Keratinocyte (primary cell): ENCODE measurements around the gene ASTN1. TPM values are rescaled to one million over a fixed set of nuclear protein-coding genes. Genes with fewer than 3 reads are reported as not detected.

Experiments used
- DNase-seq: peaks from one replicate; pipeline ENCODE4 v3.0.0-alpha.2; 2011; ENCODE audit warnings: low read depth, missing footprints, low spot score
- FAIRE-seq: peaks from 2 replicates; lab custom pipeline; 2011; peaks lifted over from hg19 to GRCh38; lab: Jason Lieb, UNC
- H2AFZ ChIP-seq: 2 replicates; pipeline ENCODE4 v1.6.0; 2012; ENCODE audit warnings: low read length, control low read depth, inconsistent platforms; ENCODE audit not compliant: control insufficient read depth
- H3K27ac ChIP-seq: 2 replicates; pipeline ENCODE4 v1.5.1; 2011; ENCODE audit warnings: low read length; ENCODE audit not compliant: control insufficient read depth, insufficient read depth
- H3K27me3 ChIP-seq: 3 replicates; pipeline ENCODE4 v1.6.0; 2011; ENCODE audit warnings: low read length; ENCODE audit not compliant: control insufficient read depth, insufficient read depth; ENCODE audit errors: extremely low read depth
- H3K36me3 ChIP-seq, 2 experiments: 2 replicates in 1 of 2; 3 replicates in 1 of 2; pipeline ENCODE4 v1.5.1; 2011; ENCODE audit warnings: low read length in 2 of 2, mild to moderate bottlenecking in 1 of 2; ENCODE audit not compliant: control insufficient read depth in 2 of 2, insufficient read depth in 2 of 2; ENCODE audit errors: extremely low read depth in 1 of 2
- H3K4me1 ChIP-seq: 3 replicates; pipeline ENCODE4 v1.5.1; 2011; ENCODE audit warnings: low read length; ENCODE audit not compliant: control insufficient read depth, insufficient read depth; ENCODE audit errors: extremely low read depth
- H3K4me2 ChIP-seq: 3 replicates; pipeline ENCODE4 v1.6.0; 2011; ENCODE audit warnings: low read depth, low read length; ENCODE audit not compliant: control insufficient read depth, insufficient read depth; ENCODE audit errors: extremely low read depth
- H3K4me3 ChIP-seq, 3 experiments: fragments of 200-600 bp in 1 of 3; sonication (generic) in 1 of 3; 2 replicates in 2 of 3; 3 replicates in 1 of 3; pipeline ENCODE4 v1.5.1; 2011 to 2016; ENCODE audit warnings: low read length in 3 of 3, mild to moderate bottlenecking in 3 of 3, control low read depth in 2 of 3, inconsistent platforms in 1 of 3, low read depth in 1 of 3, mixed read lengths in 1 of 3, mixed run types in 1 of 3, moderate library complexity in 1 of 3; ENCODE audit not compliant: control insufficient read depth in 2 of 3, insufficient read depth in 2 of 3; ENCODE audit errors: extremely low read depth in 1 of 3
- H3K79me2 ChIP-seq: 2 replicates; pipeline ENCODE4 v1.6.0; 2012; ENCODE audit warnings: low read length; ENCODE audit not compliant: control insufficient read depth, insufficient read depth
- H3K9ac ChIP-seq: 3 replicates; pipeline ENCODE4 v1.6.0; 2011; ENCODE audit warnings: low read length; ENCODE audit not compliant: control insufficient read depth, insufficient read depth; ENCODE audit errors: extremely low read depth
- H3K9me1 ChIP-seq: 3 replicates; pipeline ENCODE4 v1.6.0; 2011; ENCODE audit warnings: low read length; ENCODE audit not compliant: control insufficient read depth, insufficient read depth; ENCODE audit errors: extremely low read depth
- H3K9me3 ChIP-seq: 2 replicates; pipeline ENCODE4 v1.5.1; 2012; ENCODE audit warnings: low read depth, low read length; ENCODE audit not compliant: control insufficient read depth
- H4K20me1 ChIP-seq: 3 replicates; pipeline ENCODE4 v1.6.0; 2011; ENCODE audit warnings: low read length; ENCODE audit not compliant: control insufficient read depth, insufficient read depth; ENCODE audit errors: extremely low read depth
- CTCF ChIP-seq, 3 experiments: IDR thresholded peaks in 1 of 3; conservative IDR thresholded peaks in 1 of 3; optimal IDR thresholded peaks in 1 of 3; 2 replicates in 2 of 3; 3 replicates in 1 of 3; pipeline versions ENCODE3 to v1.5.1; 2011; ENCODE audit warnings: low read length in 3 of 3, mild to moderate bottlenecking in 3 of 3, moderate library complexity in 2 of 3, control low read depth in 1 of 3, inconsistent platforms in 1 of 3; ENCODE audit not compliant: insufficient read depth in 2 of 3; ENCODE audit errors: extremely low read depth in 1 of 3
- EZH2 ChIP-seq: IDR thresholded peaks from one replicate; pipeline ENCODE4 v1.6.1; 2012; ENCODE audit warnings: inconsistent platforms, mild to moderate bottlenecking, low read length, moderate library complexity
- dilution Hi-C: fragments of 300-500 bp; cut with MboI; formaldehyde crosslinking; loops from one replicate; pipeline ENCODE4 v1.7.0; 2020; ENCODE audit warnings: low sequenced_read_pairs; ENCODE audit not compliant: extremely low pct_ligation_motif_present
- polyA plus RNA-seq, 5 experiments: library from polyadenylated mRNA; depleted of rRNA in 3 of 5; stranded (reverse) in 3 of 5; stranded (forward) in 1 of 5; unstranded in 1 of 5; fragments of >200 nt; gene quantifications; 1 replicate in 1 of 5; 2 replicates in 3 of 5; 3 replicates in 1 of 5; pipeline versions ENCODE4 v1.2.1 to v1.2.3, GENCODE V29; 2011 to 2012; ENCODE audit warnings: missing spikeins in 2 of 5, low read depth in 1 of 5, low replicate concordance in 1 of 5

ASTN1 gene
- polyA plus RNA-seq, 1 donor (not counting 4 experiments of a cell fraction or from before 2014, with no cell fraction given), result 0.08 TPM

GRCh38 chr1:176847052-176847451 lies 317.5 kb downstream of the ASTN1 start:
- no peaks in the 10 kb centered on the region for H3K79me2 ChIP-seq
- FAIRE-seq, result no peak
- H3K9me1 ChIP-seq, result no peaks in the 10 kb centered on the region
- no peak overlapping the region for H3K4me3 ChIP-seq
- no peak overlapping the region for H3K4me2 ChIP-seq
- H3K4me1 ChIP-seq, result no peaks in the 10 kb centered on the region
- H4K20me1 ChIP-seq, result no peaks in the 10 kb centered on the region
- no peaks in the 10 kb centered on the region for H3K9me3 ChIP-seq
- H3K36me3 ChIP-seq, result no peaks in the 10 kb centered on the region
- peaks cover 8% of the 10 kb centered on the region for H3K27me3 ChIP-seq
- no peak for DNase-seq
- TF ChIP-seq CTCF (optimal IDR thresholded peaks at IDR 0.05 in 1 of 3, IDR thresholded peaks at IDR 0.05 in 1 of 3, conservative IDR thresholded peaks at IDR 0.05 in 1 of 3; ENCODE audit: extremely low read depth in 1 of 3, insufficient read depth in 2 of 3, low read length in 3 of 3) (no peak), EZH2 (no peak)
- H3K9ac ChIP-seq, result no peak overlapping the region
- no peak overlapping the region for H3K27ac ChIP-seq
- no peak overlapping the region for H2AFZ ChIP-seq
- dilution Hi-C loops, result no loop called here

GRCh38 chr1:176843352-176844297 lies 320.9 kb downstream of the ASTN1 start:
- no peaks in the 10 kb centered on the region for H3K9me1 ChIP-seq
- dilution Hi-C loops, result no loop called here
- no peak for FAIRE-seq

More at GRCh38 chr1:176843352-176844297, 320.9 kb downstream of the ASTN1 start:
- H3K9me3 ChIP-seq, result no peaks in the 10 kb centered on the region
- H3K27ac ChIP-seq, result no peak overlapping the region
- H3K4me1 ChIP-seq, result no peaks in the 10 kb centered on the region
- no peak overlapping the region for H3K4me2 ChIP-seq
- TF ChIP-seq CTCF (optimal IDR thresholded peaks at IDR 0.05 in 1 of 3, IDR thresholded peaks at IDR 0.05 in 1 of 3, conservative IDR thresholded peaks at IDR 0.05 in 1 of 3; ENCODE audit: extremely low read depth in 1 of 3, insufficient read depth in 2 of 3, low read length in 3 of 3) (peak; percentile 31 to 50 (median 43)), EZH2 (no peak)
- peaks cover 9% of the 10 kb centered on the region for H3K27me3 ChIP-seq
- no peak overlapping the region for H3K4me3 ChIP-seq
- H4K20me1 ChIP-seq, result no peaks in the 10 kb centered on the region
- H2AFZ ChIP-seq, result no peak overlapping the region
- DNase-seq, result no peak
- H3K79me2 ChIP-seq, result no peaks in the 10 kb centered on the region
- no peaks in the 10 kb centered on the region for H3K36me3 ChIP-seq
- H3K9ac ChIP-seq, result no peak overlapping the region
